ENCODE results near the gene EXOC5.
"Not testable (repeated sequence)": the region's sequence is repeated elsewhere in the genome, so short reads cannot be mapped to it uniquely, and the experiment has no call there.

EXOC5 gene

GRCh38 chr14:57221931-57222330 lies 46.8 kb downstream of the EXOC5 start:
- Histone ChIP-seq H3K27me3 (ENCODE audit: control insufficient read depth in 1 of 2, insufficient read depth in 2 of 2, low read length in 2 of 2) (no peaks in the 10 kb centered on the region), H3K36me3 (ENCODE audit: control insufficient read depth in 1 of 2, insufficient read depth in 2 of 2, low read length in 2 of 2) (peaks cover 20 to 23% of the 10 kb centered on the region in 2 donors), H3K4me1 (ENCODE audit: control insufficient read depth in 1 of 2, insufficient read depth in 2 of 2, low read length in 2 of 2) (no peaks in the 10 kb centered on the region), H3K27ac (ENCODE audit: low read depth, low read length) (no peak overlapping the region), H3K4me3 (ENCODE audit: low read depth in 1 of 2, low read length in 2 of 2) (no peak overlapping the region), H3K9me3 (ENCODE audit: control insufficient read depth in 1 of 2, low read length in 2 of 2) (no peaks in the 10 kb centered on the region), H3K9ac (ENCODE audit: low read depth in 1 of 2, low read length in 2 of 2) (no peak overlapping the region)

- Histone ChIP-seq H3K36me3 (ENCODE audit: control insufficient read depth in 1 of 2, insufficient read depth in 2 of 2, low read length in 2 of 2) (peaks cover 24 to 50% of the 10 kb centered on the region in 2 donors), H3K9me3 (ENCODE audit: control insufficient read depth in 1 of 2, low read length in 2 of 2) (no peaks in the 10 kb centered on the region), H3K27me3 (ENCODE audit: control insufficient read depth in 1 of 2, insufficient read depth in 2 of 2, low read length in 2 of 2) (no peaks in the 10 kb centered on the region), H3K4me3 (ENCODE audit: low read depth in 1 of 2, low read length in 2 of 2) (no peak overlapping the region), H3K4me1 (ENCODE audit: control insufficient read depth in 1 of 2, insufficient read depth in 2 of 2, low read length in 2 of 2) (no peaks in the 10 kb centered on the region), H3K27ac (ENCODE audit: low read depth, low read length) (no peak overlapping the region), H3K9ac (ENCODE audit: low read depth in 1 of 2, low read length in 2 of 2) (no peak overlapping the region)
Observed at GRCh38 chr14:57212919-57213318, 55.8 kb downstream of the EXOC5 start.

- H3K36me3 ChIP-seq (ENCODE audit: control insufficient read depth in 1 of 2, insufficient read depth in 2 of 2, low read length in 2 of 2): peaks cover 11 to 33% of the 10 kb centered on the region in 2 donors
- no peaks in the 10 kb centered on the region for H3K4me1 ChIP-seq (ENCODE audit: control insufficient read depth in 1 of 2, insufficient read depth in 2 of 2, low read length in 2 of 2)
- no peaks in the 10 kb centered on the region for H3K27me3 ChIP-seq (ENCODE audit: control insufficient read depth in 1 of 2, insufficient read depth in 2 of 2, low read length in 2 of 2)
- H3K27ac ChIP-seq (ENCODE audit: low read depth, low read length): no peak overlapping the region
- H3K4me3 ChIP-seq (ENCODE audit: low read depth in 1 of 2, low read length in 2 of 2): no peak overlapping the region
- no peak overlapping the region for H3K9ac ChIP-seq (ENCODE audit: low read depth in 1 of 2, low read length in 2 of 2)
- H3K9me3 ChIP-seq (ENCODE audit: control insufficient read depth in 1 of 2, low read length in 2 of 2): no peaks in the 10 kb centered on the region
Observed at GRCh38 chr14:57209561-57209960, 59.1 kb downstream of the EXOC5 start.

- Histone ChIP-seq H3K4me1 (ENCODE audit: control insufficient read depth in 1 of 2, insufficient read depth in 2 of 2, low read length in 2 of 2) (no peaks in the 10 kb centered on the region), H3K4me3 (ENCODE audit: low read depth in 1 of 2, low read length in 2 of 2) (no peak overlapping the region), H3K9me3 (ENCODE audit: control insufficient read depth in 1 of 2, low read length in 2 of 2) (no peaks in the 10 kb centered on the region), H3K27ac (ENCODE audit: low read depth, low read length) (no peak overlapping the region), H3K36me3 (ENCODE audit: control insufficient read depth in 1 of 2, insufficient read depth in 2 of 2, low read length in 2 of 2) (peaks cover 0 to 9% of the 10 kb centered on the region in 2 donors), H3K9ac (ENCODE audit: low read depth in 1 of 2, low read length in 2 of 2) (no peak overlapping the region), H3K27me3 (ENCODE audit: control insufficient read depth in 1 of 2, insufficient read depth in 2 of 2, low read length in 2 of 2) (no peaks in the 10 kb centered on the region)
Observed at GRCh38 chr14:57205938-57206337, 62.8 kb downstream of the EXOC5 start.

- H3K4me3 ChIP-seq (ENCODE audit: low read depth in 1 of 2, low read length in 2 of 2); H3K4me1 ChIP-seq (ENCODE audit: control insufficient read depth in 1 of 2, insufficient read depth in 2 of 2, low read length in 2 of 2); H3K9me3 ChIP-seq (ENCODE audit: control insufficient read depth in 1 of 2, low read length in 2 of 2); H3K36me3 ChIP-seq (ENCODE audit: control insufficient read depth in 1 of 2, insufficient read depth in 2 of 2, low read length in 2 of 2); H3K27me3 ChIP-seq (ENCODE audit: control insufficient read depth in 1 of 2, insufficient read depth in 2 of 2, low read length in 2 of 2); H3K27ac ChIP-seq (ENCODE audit: low read depth, low read length); H3K9ac ChIP-seq (ENCODE audit: low read depth in 1 of 2, low read length in 2 of 2): not testable (repeated sequence)
Observed at GRCh38 chr14:57202672-57203071, 66.0 kb downstream of the EXOC5 start.

- Histone ChIP-seq H3K4me3 (ENCODE audit: low read depth in 1 of 2, low read length in 2 of 2) (no peak overlapping the region), H3K27me3 (ENCODE audit: control insufficient read depth in 1 of 2, insufficient read depth in 2 of 2, low read length in 2 of 2) (no peaks in the 10 kb centered on the region), H3K9ac (ENCODE audit: low read depth in 1 of 2, low read length in 2 of 2) (no peak overlapping the region)
Observed at GRCh38 chr14:57199921-57200320, 68.8 kb downstream of the EXOC5 start.

GRCh38 chr14:57189070-57189469 lies 79.6 kb downstream of the EXOC5 start:
- no peak overlapping the region for H3K9ac ChIP-seq (ENCODE audit: low read depth in 1 of 2, low read length in 2 of 2)
- H3K4me3 ChIP-seq (ENCODE audit: low read depth in 1 of 2, low read length in 2 of 2): no peak overlapping the region
- no peaks in the 10 kb centered on the region for H3K9me3 ChIP-seq (ENCODE audit: control insufficient read depth in 1 of 2, low read length in 2 of 2)
- peaks cover 0 to 11% of the 10 kb centered on the region in 2 donors for H3K27me3 ChIP-seq (ENCODE audit: control insufficient read depth in 1 of 2, insufficient read depth in 2 of 2, low read length in 2 of 2)
- no peaks in the 10 kb centered on the region for H3K4me1 ChIP-seq (ENCODE audit: control insufficient read depth in 1 of 2, insufficient read depth in 2 of 2, low read length in 2 of 2)
- H3K27ac ChIP-seq (ENCODE audit: low read depth, low read length): no peak overlapping the region
- H3K36me3 ChIP-seq (ENCODE audit: control insufficient read depth in 1 of 2, insufficient read depth in 2 of 2, low read length in 2 of 2): no peaks in the 10 kb centered on the region

More at GRCh38 chr14:57199921-57200320, 68.8 kb downstream of the EXOC5 start:
- Histone ChIP-seq H3K4me1 (ENCODE audit: control insufficient read depth in 1 of 2, insufficient read depth in 2 of 2, low read length in 2 of 2) (no peaks in the 10 kb centered on the region), H3K27ac (ENCODE audit: low read depth, low read length) (no peak overlapping the region), H3K9me3 (ENCODE audit: control insufficient read depth in 1 of 2, low read length in 2 of 2) (no peaks in the 10 kb centered on the region), H3K36me3 (ENCODE audit: control insufficient read depth in 1 of 2, insufficient read depth in 2 of 2, low read length in 2 of 2) (no peaks in the 10 kb centered on the region)

- Histone ChIP-seq H3K27ac (ENCODE audit: low read depth, low read length) (no peak overlapping the region), H3K4me3 (ENCODE audit: low read depth in 1 of 2, low read length in 2 of 2) (no peak overlapping the region), H3K9me3 (ENCODE audit: control insufficient read depth in 1 of 2, low read length in 2 of 2) (no peaks in the 10 kb centered on the region), H3K4me1 (ENCODE audit: control insufficient read depth in 1 of 2, insufficient read depth in 2 of 2, low read length in 2 of 2) (no peaks in the 10 kb centered on the region), H3K36me3 (ENCODE audit: control insufficient read depth in 1 of 2, insufficient read depth in 2 of 2, low read length in 2 of 2) (no peaks in the 10 kb centered on the region), H3K9ac (ENCODE audit: low read depth in 1 of 2, low read length in 2 of 2) (no peak overlapping the region), H3K27me3 (ENCODE audit: control insufficient read depth in 1 of 2, insufficient read depth in 2 of 2, low read length in 2 of 2) (peaks cover 2 to 16% of the 10 kb centered on the region in 2 donors)
Observed at GRCh38 chr14:57182760-57183503, 85.8 kb downstream of the EXOC5 start.

- no peak overlapping the region for H3K27ac ChIP-seq (ENCODE audit: low read depth, low read length)
- peaks cover 2 to 11% of the 10 kb centered on the region in 2 donors for H3K27me3 ChIP-seq (ENCODE audit: control insufficient read depth in 1 of 2, insufficient read depth in 2 of 2, low read length in 2 of 2)
- H3K9ac ChIP-seq (ENCODE audit: low read depth in 1 of 2, low read length in 2 of 2): no peak overlapping the region
- no peaks in the 10 kb centered on the region for H3K4me1 ChIP-seq (ENCODE audit: control insufficient read depth in 1 of 2, insufficient read depth in 2 of 2, low read length in 2 of 2)
- no peak overlapping the region for H3K4me3 ChIP-seq (ENCODE audit: low read depth in 1 of 2, low read length in 2 of 2)
- H3K9me3 ChIP-seq (ENCODE audit: control insufficient read depth in 1 of 2, low read length in 2 of 2): no peaks in the 10 kb centered on the region
- H3K36me3 ChIP-seq (ENCODE audit: control insufficient read depth in 1 of 2, insufficient read depth in 2 of 2, low read length in 2 of 2): no peaks in the 10 kb centered on the region
Observed at GRCh38 chr14:57179273-57179672, 89.4 kb downstream of the EXOC5 start.

GRCh38 chr14:57174466-57174865 lies 94.2 kb downstream of the EXOC5 start:
- no peaks in the 10 kb centered on the region for H3K9me3 ChIP-seq (ENCODE audit: control insufficient read depth in 1 of 2, low read length in 2 of 2)
- H3K4me1 ChIP-seq (ENCODE audit: control insufficient read depth in 1 of 2, insufficient read depth in 2 of 2, low read length in 2 of 2): no peaks in the 10 kb centered on the region
- H3K9ac ChIP-seq (ENCODE audit: low read depth in 1 of 2, low read length in 2 of 2): no peak overlapping the region
- H3K27ac ChIP-seq (ENCODE audit: low read depth, low read length): no peak overlapping the region
- H3K36me3 ChIP-seq (ENCODE audit: control insufficient read depth in 1 of 2, insufficient read depth in 2 of 2, low read length in 2 of 2): no peaks in the 10 kb centered on the region
- peaks cover 2 to 11% of the 10 kb centered on the region in 2 donors for H3K27me3 ChIP-seq (ENCODE audit: control insufficient read depth in 1 of 2, insufficient read depth in 2 of 2, low read length in 2 of 2)
- no peak overlapping the region for H3K4me3 ChIP-seq (ENCODE audit: low read depth in 1 of 2, low read length in 2 of 2)

All from duodenal mucosa (tissue), 2 donors.